ENCODE measurements around the gene ERBB4.

The ERBB4 gene

GRCh38 chr2:211766689-211767088 is 771.9 kb downstream of the ERBB4 start (continued):
- TF ChIP-seq OSR1 (CRISPR knock-in tag; IDR thresholded peaks at IDR 0.05) (no peak), ARNTL (CRISPR knock-in tag; IDR thresholded peaks at IDR 0.05; ENCODE audit: borderline replicate concordance, low read depth) (no peak), GLIS3 (CRISPR knock-in tag; IDR thresholded peaks at IDR 0.05) (no peak), TOX (CRISPR knock-in tag; IDR thresholded peaks at IDR 0.05; ENCODE audit: borderline replicate concordance) (no peak)

GRCh38 chr2:211762479-211762878 is 776.1 kb downstream of the ERBB4 start:
- no peak for TF ChIP-seq ZC3H10 (CRISPR knock-in tag; IDR thresholded peaks at IDR 0.05)
- no peak for TF ChIP-seq RARB (CRISPR knock-in tag; IDR thresholded peaks at IDR 0.05)
- TF ChIP-seq GLIS3 (CRISPR knock-in tag; IDR thresholded peaks at IDR 0.05), result no peak
- TF ChIP-seq BACH2 (CRISPR knock-in tag; IDR thresholded peaks at IDR 0.05; ENCODE audit: borderline replicate concordance), result no peak
- TF ChIP-seq SNAI2 (CRISPR knock-in tag; IDR thresholded peaks at IDR 0.05), result no peak
- no peak for TF ChIP-seq CSDC2 (CRISPR knock-in tag; IDR thresholded peaks at IDR 0.05)
- ATAC-seq, result no peak

- no peak for ATAC-seq
These were observed 778.5 kb downstream of the ERBB4 start for GRCh38 chr2:211760103-211760502.

GRCh38 chr2:211756266-211756665 is 782.3 kb downstream of the ERBB4 start:
- no peak for ATAC-seq
- no peak for TF ChIP-seq GLIS3 (CRISPR knock-in tag; IDR thresholded peaks at IDR 0.05)
- TF ChIP-seq ZFP30 (CRISPR knock-in tag; IDR thresholded peaks at IDR 0.05), result no peak
- no peak for TF ChIP-seq ARNTL (CRISPR knock-in tag; IDR thresholded peaks at IDR 0.05; ENCODE audit: borderline replicate concordance, low read depth)
- TF ChIP-seq PATZ1 (CRISPR knock-in tag; IDR thresholded peaks at IDR 0.05; ENCODE audit: borderline replicate concordance), result no peak
- no peak for TF ChIP-seq SNAI2 (CRISPR knock-in tag; IDR thresholded peaks at IDR 0.05)
- TF ChIP-seq ISL1 (CRISPR knock-in tag; IDR thresholded peaks at IDR 0.05), result no peak
- no peak for TF ChIP-seq BACH2 (CRISPR knock-in tag; IDR thresholded peaks at IDR 0.05; ENCODE audit: borderline replicate concordance)
- TF ChIP-seq ZNF70 (CRISPR knock-in tag; IDR thresholded peaks at IDR 0.05), result no peak
- no peak for TF ChIP-seq ZC3H10 (CRISPR knock-in tag; IDR thresholded peaks at IDR 0.05)
- no peak for TF ChIP-seq ZNF565 (CRISPR knock-in tag; conservative IDR thresholded peaks at IDR 0.05; ENCODE audit: low read depth)
- no peak for TF ChIP-seq OSR1 (CRISPR knock-in tag; IDR thresholded peaks at IDR 0.05)
- no peak for TF ChIP-seq TCF4 (CRISPR knock-in tag; IDR thresholded peaks at IDR 0.05; ENCODE audit: borderline replicate concordance)
- no peak for TF ChIP-seq CREB5 (CRISPR knock-in tag; IDR thresholded peaks at IDR 0.05; ENCODE audit: low read depth)
- no peak for TF ChIP-seq ZNF8 (CRISPR knock-in tag; IDR thresholded peaks at IDR 0.05)
- no peak for TF ChIP-seq RARB (CRISPR knock-in tag; IDR thresholded peaks at IDR 0.05)
- TF ChIP-seq PPARA (CRISPR knock-in tag; IDR thresholded peaks at IDR 0.05; ENCODE audit: borderline replicate concordance), result no peak
- TF ChIP-seq ZFP3 (CRISPR knock-in tag; IDR thresholded peaks at IDR 0.05), result no peak
- TF ChIP-seq POU6F1 (CRISPR knock-in tag; IDR thresholded peaks at IDR 0.05; ENCODE audit: borderline replicate concordance, low read depth), result no peak
- TF ChIP-seq CSRNP3 (CRISPR knock-in tag; IDR thresholded peaks at IDR 0.05), result no peak

More at GRCh38 chr2:211760103-211760502, 778.5 kb downstream of the ERBB4 start:
- TF ChIP-seq ISL1 (CRISPR knock-in tag; IDR thresholded peaks at IDR 0.05) (no peak), ZNF70 (CRISPR knock-in tag; IDR thresholded peaks at IDR 0.05) (no peak), PATZ1 (CRISPR knock-in tag; IDR thresholded peaks at IDR 0.05; ENCODE audit: borderline replicate concordance) (no peak), TOX (CRISPR knock-in tag; IDR thresholded peaks at IDR 0.05; ENCODE audit: borderline replicate concordance) (no peak), PPARA (CRISPR knock-in tag; IDR thresholded peaks at IDR 0.05; ENCODE audit: borderline replicate concordance) (no peak), SNAI2 (CRISPR knock-in tag; IDR thresholded peaks at IDR 0.05) (no peak), OSR1 (CRISPR knock-in tag; IDR thresholded peaks at IDR 0.05) (no peak)

All from SK-N-SH treated with all-trans-retinoic acid at 6 μM for 48 hours (cell line).